T-helper 17 cell (primary cell): ENCODE measurements around the gene SOX15. TPM values are rescaled to one million over a fixed set of nuclear protein-coding genes. Genes with fewer than 3 reads are reported as not detected.

ENCODE experiments used
- ATAC-seq: fragments of 150-1000 bp; cut with Tn5 transposase; 2 replicates; pipeline ENCODE4 v1.10.0; 2021; ENCODE audit warnings: mild to moderate bottlenecking, moderate library complexity
- DNase-seq, 3 donors: peaks; one replicate each; pipeline versions ENCODE4 v3.0.0 to v3.0.0-alpha.2; 2020 to 2021
- H3K9me3 ChIP-seq: one replicate; pipeline ENCODE4 v1.7.0; 2013; ENCODE audit warnings: low read length, mild to moderate bottlenecking; ENCODE audit not compliant: control insufficient read depth, poor library complexity, severe bottlenecking
- H3K27ac Mint-ChIP-seq: one replicate; pipeline ENCODE4 v1.8.0; 2022; ENCODE audit warnings: mild to moderate bottlenecking, moderate library complexity, mixed read lengths
- H3K27me3 Mint-ChIP-seq: one replicate; pipeline ENCODE4 v1.8.0; 2022; ENCODE audit warnings: mixed read lengths
- H3K36me3 Mint-ChIP-seq: one replicate; pipeline ENCODE4 v1.8.0; 2022; ENCODE audit warnings: low read depth, mixed read lengths
- H3K4me1 Mint-ChIP-seq: one replicate; pipeline ENCODE4 v1.8.0; 2022; ENCODE audit warnings: mild to moderate bottlenecking, mixed read lengths
- H3K4me3 Mint-ChIP-seq: one replicate; pipeline ENCODE4 v1.8.0; 2022; ENCODE audit warnings: mild to moderate bottlenecking, moderate library complexity, mixed read lengths
- total RNA-seq, 4 donors: library from RNA in 2 of 4; stranded (reverse) in 2 of 4; gene quantifications; one replicate each; pipeline ENCODE4 v1.2.3 and lab custom pipeline; 2022 to 2026

Gene SOX15
- total RNA-seq, 2 donors from 2014 or later: not detected

DNA sequence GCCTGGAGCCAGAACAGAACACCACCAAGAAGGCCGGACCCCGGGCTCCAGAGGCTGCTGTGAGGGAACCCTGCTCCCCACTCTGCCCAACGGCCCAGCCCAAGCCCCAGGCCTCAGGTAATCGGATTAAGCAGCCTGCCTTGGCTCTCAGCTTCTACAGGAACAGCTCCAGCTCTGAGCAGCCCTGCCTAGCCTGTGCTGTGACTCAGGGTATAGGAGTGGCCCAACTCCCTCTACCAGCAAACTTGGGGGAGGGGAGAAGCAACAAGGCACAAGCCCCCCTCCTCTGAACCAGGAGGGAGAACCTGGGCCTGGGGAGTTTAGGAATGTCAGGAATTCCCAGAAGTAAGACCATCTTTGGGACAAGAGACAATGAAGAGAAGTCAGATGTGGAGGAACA lies 849 bp upstream of the SOX15 start:
- DNase-seq (no peak), ATAC-seq (no peak)
- H3K4me1 Mint-ChIP-seq: peaks cover 6% of the 10 kb centered on the region
- peak overlapping the region; percentile 29 for H3K27ac Mint-ChIP-seq
- no peaks in the 10 kb centered on the region for H3K27me3 Mint-ChIP-seq
- H3K4me3 Mint-ChIP-seq: no peak overlapping the region
- H3K36me3 Mint-ChIP-seq: peaks cover 11% of the 10 kb centered on the region
- H3K9me3 ChIP-seq: no peaks in the 10 kb centered on the region

DNA sequence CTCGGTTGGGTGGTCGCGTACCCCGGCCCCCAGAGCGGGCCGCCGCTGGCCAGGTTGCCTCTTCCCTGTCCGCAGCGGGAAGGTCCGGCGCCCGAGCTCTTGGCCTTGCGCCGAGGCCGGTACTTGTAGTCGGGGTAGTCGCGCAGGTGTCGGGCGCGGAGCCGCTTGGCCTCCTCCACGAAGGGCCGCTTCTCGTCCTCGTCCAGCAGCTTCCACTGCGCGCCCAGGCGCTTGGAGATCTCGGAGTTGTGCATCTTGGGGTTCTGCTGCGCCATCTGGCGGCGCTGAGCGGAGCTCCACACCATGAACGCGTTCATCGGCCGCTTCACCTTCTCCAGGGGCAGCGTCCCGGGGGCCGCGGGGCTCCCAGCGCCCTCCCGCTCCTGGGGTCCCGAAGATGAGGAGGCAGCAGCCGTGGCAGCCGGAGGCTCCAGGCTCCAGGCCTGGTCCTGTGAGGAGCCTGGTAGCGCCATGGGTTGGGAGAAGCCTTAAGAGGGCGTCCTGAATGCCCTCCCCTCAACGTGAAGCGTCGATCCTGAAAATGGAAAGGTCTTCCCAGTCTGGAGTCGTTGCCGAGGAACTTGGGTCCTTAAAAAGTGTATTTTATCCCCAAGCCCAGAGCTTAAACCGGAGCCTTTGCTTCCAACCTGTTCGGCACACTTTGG lies 558 bp downstream of the SOX15 start:
- Mint-ChIP-seq H3K36me3 (peaks cover 11% of the 10 kb centered on the region), H3K4me3 (no peak overlapping the region), H3K4me1 (peaks cover 14% of the 10 kb centered on the region), H3K27me3 (no peaks in the 10 kb centered on the region), H3K27ac (no peak overlapping the region)
- ATAC-seq: peak; percentile 81
- H3K9me3 ChIP-seq: no peaks in the 10 kb centered on the region
- DNase-seq: peak; percentile 48 to 62 (median 50)

DNA sequence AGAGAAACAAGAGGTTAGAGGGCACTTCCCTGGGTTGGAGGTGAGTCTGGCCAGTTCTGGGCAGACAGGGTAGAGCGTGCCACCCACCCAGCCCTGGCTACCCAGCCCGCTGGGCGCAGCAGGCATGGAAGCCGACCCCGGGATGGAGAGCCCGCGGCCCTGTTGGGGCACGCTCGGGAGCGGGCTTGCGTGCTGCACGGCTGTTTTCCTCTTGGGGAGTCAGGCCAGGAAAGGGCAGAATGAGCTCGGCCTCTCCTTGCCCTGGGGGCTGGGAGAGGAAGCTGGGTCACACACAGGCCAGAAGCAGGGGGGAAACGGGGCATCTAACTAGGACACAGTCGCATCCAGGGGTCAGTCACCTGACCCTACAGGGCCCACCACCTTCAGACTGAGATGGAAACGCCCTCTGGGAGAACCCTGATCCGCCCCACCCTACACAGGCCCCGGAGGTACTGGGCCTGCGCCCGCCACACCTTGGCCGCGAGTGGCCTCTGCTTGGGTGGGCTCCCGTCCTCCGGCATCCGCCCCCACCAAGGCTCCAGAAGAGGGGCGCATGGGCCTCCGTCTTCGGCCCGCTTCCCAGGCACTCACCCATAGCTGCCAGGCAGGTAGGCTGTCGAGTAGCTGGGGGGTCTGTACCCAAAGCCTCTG lies 1.2 kb downstream of the SOX15 start:
- H3K4me3 Mint-ChIP-seq: no peak overlapping the region
- ATAC-seq (no peak), DNase-seq (no peak)
- H3K9me3 ChIP-seq: no peaks in the 10 kb centered on the region
- H3K27me3 Mint-ChIP-seq: no peaks in the 10 kb centered on the region
- peaks cover 7% of the 10 kb centered on the region for H3K36me3 Mint-ChIP-seq
- H3K27ac Mint-ChIP-seq: no peak overlapping the region
- H3K4me1 Mint-ChIP-seq: peaks cover 18% of the 10 kb centered on the region

DNA sequence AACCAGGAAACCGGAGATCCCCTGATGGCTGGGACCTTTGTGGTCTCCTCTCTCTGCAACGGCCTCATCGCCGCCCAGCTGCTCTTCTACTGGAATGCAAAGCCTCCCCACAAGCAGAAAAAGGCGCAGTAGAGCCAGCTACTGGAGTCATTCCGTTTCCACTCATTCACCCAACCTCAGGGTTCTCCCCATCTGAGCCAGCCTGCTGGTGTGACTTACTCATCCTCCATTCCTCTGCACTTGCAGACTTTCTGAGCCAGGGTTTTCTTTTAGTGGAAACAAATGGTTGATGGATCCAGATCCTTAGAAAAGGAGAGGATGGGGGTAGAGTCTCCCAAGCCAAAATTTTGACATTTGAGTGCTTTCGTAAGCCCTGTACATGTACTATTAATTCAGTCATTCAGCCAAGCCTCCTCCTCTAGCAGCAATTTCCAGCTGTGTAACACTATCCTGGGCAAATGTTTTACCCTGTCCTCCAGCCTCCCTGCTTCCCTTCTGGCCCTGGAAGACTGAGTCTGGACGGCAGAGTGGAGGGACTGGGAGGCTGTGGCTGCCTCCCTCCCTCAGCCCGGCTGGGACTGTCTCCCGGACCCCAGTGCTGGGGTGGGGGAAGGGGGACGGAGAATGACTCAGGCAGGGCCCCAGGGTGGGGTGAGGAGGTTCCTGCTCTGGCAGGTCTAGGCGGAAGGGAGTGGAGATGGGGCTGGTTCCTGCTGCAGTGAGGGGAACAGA lies 2.3 kb downstream of the SOX15 start:
- H3K36me3 Mint-ChIP-seq: peaks cover 2% of the 10 kb centered on the region
- DNase-seq: no peak
- peaks cover 20% of the 10 kb centered on the region for H3K4me1 Mint-ChIP-seq
- no peak overlapping the region for H3K27ac Mint-ChIP-seq
- H3K9me3 ChIP-seq: no peaks in the 10 kb centered on the region
- H3K4me3 Mint-ChIP-seq: peak overlapping the region; percentile 41
- no peaks in the 10 kb centered on the region for H3K27me3 Mint-ChIP-seq
- no peak for ATAC-seq

DNA sequence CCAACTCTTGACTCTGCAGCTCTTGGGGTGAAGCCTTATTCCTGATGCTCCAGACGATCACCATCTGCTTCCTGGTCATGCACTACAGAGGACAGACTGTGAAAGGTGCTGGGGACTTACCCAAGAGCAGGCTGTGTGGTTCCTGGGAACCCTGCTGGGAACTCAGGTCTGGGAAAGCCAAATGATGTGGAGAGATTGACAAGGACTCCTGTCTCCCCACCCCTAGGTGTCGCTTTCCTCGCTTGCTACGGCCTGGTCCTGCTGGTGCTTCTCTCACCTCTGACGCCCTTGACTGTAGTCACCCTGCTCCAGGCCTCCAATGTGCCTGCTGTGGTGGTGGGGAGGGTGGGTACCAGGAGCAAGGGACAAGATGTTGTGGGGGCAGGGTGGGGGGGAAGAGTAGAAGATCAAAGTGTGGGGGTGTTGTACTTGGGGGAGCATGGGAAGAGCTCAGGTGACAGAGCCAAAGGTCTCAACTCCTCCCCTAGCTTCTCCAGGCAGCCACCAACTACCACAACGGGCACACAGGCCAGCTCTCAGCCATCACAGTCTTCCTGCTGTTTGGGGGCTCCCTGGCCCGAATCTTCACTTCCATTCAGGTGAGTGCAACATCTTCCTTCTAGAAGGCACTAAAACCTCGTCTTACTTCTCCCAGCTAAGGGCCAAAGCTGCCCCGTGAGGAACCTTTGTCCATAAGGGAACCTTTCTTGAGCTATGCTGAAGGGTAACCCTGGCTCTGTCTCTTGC lies 3.0 kb downstream of the SOX15 start:
- peaks cover 2% of the 10 kb centered on the region for H3K36me3 Mint-ChIP-seq
- peaks cover 23% of the 10 kb centered on the region for H3K4me1 Mint-ChIP-seq
- no peak overlapping the region for H3K27ac Mint-ChIP-seq
- no peaks in the 10 kb centered on the region for H3K27me3 Mint-ChIP-seq
- ATAC-seq (no peak), DNase-seq (no peak)
- H3K9me3 ChIP-seq: no peaks in the 10 kb centered on the region
- H3K4me3 Mint-ChIP-seq: no peak overlapping the region

DNA sequence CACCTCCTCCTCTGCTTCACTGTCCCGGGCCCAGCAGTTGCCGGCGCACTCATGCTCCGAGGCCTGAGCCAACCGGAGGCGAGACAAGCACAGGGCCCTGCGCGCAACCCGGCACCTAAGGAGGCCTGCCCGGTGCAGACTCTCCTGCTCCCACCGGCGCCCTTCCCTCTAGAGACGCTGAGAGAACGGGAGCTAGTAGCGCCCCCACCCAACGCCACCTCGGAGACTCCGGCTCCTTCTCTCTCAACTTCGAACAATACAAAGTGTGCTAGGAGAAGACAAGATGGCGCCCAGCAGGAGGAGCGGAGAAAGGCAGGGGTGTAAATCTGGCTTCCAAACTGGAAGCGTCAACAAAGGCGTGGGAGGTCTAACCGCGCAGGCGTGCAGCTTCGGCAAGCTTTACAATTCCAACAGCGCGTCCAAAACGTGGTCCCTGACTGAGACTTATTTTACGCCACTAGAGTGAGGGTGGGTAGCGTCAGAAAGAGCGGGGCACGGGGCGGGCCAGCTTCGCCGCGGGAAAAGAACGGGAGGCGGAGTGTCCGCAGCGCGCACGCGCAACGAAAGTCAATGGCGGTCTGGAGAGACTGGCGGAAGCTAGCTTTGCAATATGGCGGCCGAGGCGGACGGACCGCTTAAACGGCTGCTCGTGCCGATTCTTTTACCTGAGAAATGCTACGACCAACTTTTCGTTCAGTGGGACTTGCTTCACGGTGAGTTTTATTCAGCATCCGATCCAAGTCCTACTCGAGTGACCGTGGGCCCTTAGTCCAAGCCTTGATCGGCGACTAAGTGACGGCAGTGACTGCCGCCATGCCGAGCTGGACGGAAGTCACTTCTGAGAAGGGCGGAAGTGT lies 6.4 kb downstream of the SOX15 start, which contains the start of gene MPDU1:
Gene MPDU1 (plus strand): TSS at position 600 of the 857 bp plus-strand sequence. CDS start 11 bp downstream, at position 611.
- peak within 1 kb of the TSS; percentile 96 for H3K27ac Mint-ChIP-seq
- peak within 1 kb of the TSS; percentile 95 for H3K4me3 Mint-ChIP-seq
- no peaks in the 10 kb centered on the region for H3K27me3 Mint-ChIP-seq
- peak; percentile 87 to 90 (median 88) for DNase-seq
- ATAC-seq: peak; percentile 84
- H3K9me3 ChIP-seq: no peaks in the 10 kb centered on the region
- H3K4me1 Mint-ChIP-seq: peaks cover 43% of the 10 kb centered on the region
- H3K36me3 Mint-ChIP-seq: peaks cover 2% of the 10 kb centered on the region

DNA sequence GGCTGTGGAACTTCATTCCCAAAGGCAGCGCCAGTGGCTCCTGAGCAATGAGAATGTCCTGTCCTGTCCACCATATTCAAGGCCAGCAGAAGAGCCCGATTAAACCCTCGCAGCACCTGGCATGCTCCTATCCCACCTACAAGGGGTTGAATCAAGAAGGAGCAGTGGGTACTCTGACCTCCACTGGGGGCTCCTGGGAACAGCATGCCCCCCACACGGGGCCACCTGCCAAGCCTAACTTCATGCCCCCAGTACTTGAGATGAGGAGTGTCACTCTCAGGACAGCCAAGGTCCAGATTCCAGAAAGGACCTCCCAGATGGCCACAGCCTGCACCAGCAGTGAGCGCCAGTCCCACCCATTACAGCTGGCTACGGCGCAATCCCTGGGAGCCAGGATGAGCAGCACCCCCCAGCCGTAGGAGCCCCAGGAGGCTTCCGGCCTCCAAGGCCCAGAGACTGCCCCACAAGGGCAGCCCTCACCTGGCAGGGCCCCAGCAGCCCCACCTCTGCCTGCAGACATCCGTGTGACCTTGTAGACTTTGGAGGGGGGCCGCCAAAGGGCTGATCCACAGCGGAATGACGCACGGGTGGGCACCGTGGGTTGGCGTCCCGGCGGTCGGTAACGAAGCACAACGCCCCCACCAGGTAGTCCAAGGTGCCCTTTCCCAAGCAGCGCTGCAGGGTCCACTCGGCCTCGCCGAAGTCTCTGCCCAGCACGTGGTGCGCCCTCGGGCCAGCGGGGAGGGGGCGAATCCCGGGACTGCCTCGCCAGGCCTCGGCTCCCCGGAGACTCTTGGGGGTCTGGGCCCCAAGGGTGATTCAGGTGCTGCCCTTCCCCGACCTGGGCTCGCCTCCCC lies 7.3 kb downstream of the SOX15 start:
- DNase-seq: no peak
- peaks cover 2% of the 10 kb centered on the region for H3K36me3 Mint-ChIP-seq
- H3K27me3 Mint-ChIP-seq: no peaks in the 10 kb centered on the region

DNA sequence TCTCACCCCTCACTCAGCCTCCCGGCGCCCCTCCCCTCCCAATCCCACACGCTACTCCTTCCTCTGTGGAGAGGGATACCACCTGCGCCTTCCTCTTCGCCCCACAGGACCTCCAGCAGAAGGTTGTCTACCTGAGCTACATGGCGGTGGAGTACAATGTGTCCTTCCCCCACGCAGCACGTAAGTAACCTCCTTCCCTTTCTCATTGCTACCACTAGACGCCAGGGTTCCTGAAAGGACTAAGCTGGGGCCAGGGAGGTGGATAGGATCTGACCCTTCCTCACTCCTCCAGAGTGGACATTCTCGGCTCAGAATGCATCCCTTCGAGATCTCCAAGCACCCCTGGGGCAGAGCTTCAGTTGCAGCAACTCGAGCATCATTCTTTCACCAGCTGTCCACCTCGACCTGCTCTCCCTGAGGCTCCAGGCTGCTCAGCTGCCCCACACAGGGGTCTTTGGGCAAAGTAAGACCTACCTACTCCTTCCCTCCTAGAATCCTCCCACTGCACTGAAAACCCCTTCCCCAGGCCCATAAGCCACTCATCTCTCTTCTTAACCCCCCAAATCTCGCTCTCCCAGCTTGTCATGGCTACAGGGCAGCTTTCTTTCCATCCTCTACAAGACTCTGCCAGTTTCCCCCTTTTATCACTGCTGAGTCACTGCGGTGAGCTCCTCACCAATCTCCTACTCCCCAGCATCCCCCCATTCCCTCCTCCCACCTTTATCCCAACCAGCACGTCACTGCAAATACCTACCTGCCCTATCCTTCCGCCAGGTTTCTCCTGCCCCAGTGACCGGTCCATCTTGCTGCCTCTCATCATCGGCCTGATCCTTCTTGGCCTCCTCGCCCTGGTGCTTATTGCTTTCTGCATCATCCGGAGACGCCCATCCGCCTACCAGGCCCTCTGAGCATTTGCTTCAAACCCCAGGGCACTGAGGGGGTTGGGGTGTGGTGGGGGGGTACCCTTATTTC lies 9.0 kb downstream of the SOX15 start:
- DNase-seq (no peak), ATAC-seq (no peak)
- Mint-ChIP-seq H3K27me3 (no peaks in the 10 kb centered on the region), H3K4me3 (no peak overlapping the region), H3K4me1 (peaks cover 57% of the 10 kb centered on the region), H3K27ac (no peak overlapping the region), H3K36me3 (peaks cover 2% of the 10 kb centered on the region)
- H3K9me3 ChIP-seq: no peaks in the 10 kb centered on the region

More for the DNA sequence above, 7.3 kb downstream of the SOX15 start:
- peak overlapping the region; percentile 96 for H3K27ac Mint-ChIP-seq
- no peak for ATAC-seq
- H3K9me3 ChIP-seq: no peaks in the 10 kb centered on the region
- peaks cover 48% of the 10 kb centered on the region for H3K4me1 Mint-ChIP-seq
- H3K4me3 Mint-ChIP-seq: no peak overlapping the region

DNA sequence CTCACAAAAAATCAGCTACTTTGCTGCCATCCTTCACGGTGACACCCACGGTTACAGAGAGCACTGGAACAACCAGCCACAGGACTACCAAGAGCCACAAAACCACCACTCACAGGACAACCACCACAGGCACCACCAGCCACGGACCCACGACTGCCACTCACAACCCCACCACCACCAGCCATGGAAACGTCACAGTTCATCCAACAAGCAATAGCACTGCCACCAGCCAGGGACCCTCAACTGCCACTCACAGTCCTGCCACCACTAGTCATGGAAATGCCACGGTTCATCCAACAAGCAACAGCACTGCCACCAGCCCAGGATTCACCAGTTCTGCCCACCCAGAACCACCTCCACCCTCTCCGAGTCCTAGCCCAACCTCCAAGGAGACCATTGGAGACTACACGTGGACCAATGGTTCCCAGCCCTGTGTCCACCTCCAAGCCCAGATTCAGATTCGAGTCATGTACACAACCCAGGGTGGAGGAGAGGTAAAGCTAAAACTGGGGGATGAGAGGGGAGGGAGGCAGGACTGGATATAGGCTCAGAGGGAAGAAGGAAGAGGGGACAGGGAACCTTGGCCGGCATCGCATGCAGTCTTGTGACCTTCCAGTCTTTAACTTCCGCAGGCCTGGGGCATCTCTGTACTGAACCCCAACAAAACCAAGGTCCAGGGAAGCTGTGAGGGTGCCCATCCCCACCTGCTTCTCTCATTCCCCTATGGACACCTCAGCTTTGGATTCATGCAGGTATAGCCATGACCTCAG lies 9.9 kb downstream of the SOX15 start:
- Mint-ChIP-seq H3K4me1 (peaks cover 51% of the 10 kb centered on the region), H3K36me3 (peaks cover 2% of the 10 kb centered on the region), H3K27ac (peak overlapping the region; percentile 89), H3K27me3 (no peaks in the 10 kb centered on the region), H3K4me3 (peak overlapping the region; percentile 66)
- DNase-seq (no peak), ATAC-seq (no peak)
- no peaks in the 10 kb centered on the region for H3K9me3 ChIP-seq

DNA sequence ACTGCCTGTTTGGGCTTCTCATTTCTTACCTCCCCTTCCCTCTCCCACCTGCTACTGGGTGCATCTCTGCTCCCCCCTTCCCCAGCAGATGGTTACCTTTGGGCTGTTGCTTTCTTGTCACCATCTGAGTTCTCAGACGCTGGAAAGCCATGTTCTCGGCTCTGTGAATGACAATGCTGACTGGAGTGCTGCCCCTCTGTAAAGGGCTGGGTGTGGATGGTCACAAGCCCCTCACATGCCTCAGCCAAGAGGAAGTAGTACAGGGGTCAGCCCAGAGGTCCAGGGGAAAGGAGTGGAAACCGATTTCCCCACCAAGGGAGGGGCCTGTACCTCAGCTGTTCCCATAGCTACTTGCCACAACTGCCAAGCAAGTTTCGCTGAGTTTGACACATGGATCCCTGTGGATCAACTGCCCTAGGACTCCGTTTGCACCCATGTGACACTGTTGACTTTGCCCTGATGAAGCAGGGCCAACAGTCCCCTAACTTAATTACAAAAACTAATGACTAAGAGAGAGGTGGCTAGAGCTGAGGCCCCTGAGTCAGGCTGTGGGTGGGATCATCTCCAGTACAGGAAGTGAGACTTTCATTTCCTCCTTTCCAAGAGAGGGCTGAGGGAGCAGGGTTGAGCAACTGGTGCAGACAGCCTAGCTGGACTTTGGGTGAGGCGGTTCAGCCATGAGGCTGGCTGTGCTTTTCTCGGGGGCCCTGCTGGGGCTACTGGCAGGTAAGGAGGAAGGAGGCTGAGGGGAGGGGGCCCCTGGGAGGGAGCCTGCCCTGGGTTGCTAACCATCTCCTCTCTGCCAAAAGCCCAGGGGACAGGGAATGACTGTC lies 10.7 kb downstream of the SOX15 start, which contains the start of gene CD68:
Gene CD68 (plus strand): TSS at position 638 of the 833 bp plus-strand sequence. CDS start 40 bp downstream, at position 678.
- peak within 1 kb of the TSS; percentile 66 for H3K4me3 Mint-ChIP-seq
- H3K27me3 Mint-ChIP-seq: no peaks in the 10 kb centered on the region
- peaks cover 2% of the 10 kb centered on the region for H3K36me3 Mint-ChIP-seq
- ATAC-seq: peak; percentile 14
- DNase-seq: no peak
- peaks cover 50% of the 10 kb centered on the region for H3K4me1 Mint-ChIP-seq
- H3K27ac Mint-ChIP-seq: peak within 1 kb of the TSS; percentile 89
- no peaks in the 10 kb centered on the region for H3K9me3 ChIP-seq
